HG03103 (cell line): ENCODE results near the gene IL10RB.
"Not testable (repeated sequence)": the region's sequence is repeated elsewhere in the genome, so short reads cannot be mapped to it uniquely, and the experiment has no call there.

Experiments used
- ATAC-seq: cut with Tn5 transposase; IDR thresholded peaks from one replicate; pipeline ENCODE4 v1.9.1; 2021; ENCODE audit warnings: low read depth; ENCODE audit not compliant: unreplicated experiment

Gene IL10RB

DNA sequence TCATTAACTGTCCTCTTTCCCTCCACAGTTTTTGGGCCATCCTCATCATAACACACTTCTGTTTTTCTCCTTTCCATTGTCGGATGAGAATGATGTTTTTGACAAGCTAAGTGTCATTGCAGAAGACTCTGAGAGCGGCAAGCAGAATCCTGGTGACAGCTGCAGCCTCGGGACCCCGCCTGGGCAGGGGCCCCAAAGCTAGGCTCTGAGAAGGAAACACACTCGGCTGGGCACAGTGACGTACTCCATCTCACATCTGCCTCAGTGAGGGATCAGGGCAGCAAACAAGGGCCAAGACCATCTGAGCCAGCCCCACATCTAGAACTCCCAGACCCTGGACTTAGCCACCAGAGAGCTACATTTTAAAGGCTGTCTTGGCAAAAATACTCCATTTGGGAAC, 30.0 kb downstream of the IL10RB start:
- no peak for ATAC-seq

DNA sequence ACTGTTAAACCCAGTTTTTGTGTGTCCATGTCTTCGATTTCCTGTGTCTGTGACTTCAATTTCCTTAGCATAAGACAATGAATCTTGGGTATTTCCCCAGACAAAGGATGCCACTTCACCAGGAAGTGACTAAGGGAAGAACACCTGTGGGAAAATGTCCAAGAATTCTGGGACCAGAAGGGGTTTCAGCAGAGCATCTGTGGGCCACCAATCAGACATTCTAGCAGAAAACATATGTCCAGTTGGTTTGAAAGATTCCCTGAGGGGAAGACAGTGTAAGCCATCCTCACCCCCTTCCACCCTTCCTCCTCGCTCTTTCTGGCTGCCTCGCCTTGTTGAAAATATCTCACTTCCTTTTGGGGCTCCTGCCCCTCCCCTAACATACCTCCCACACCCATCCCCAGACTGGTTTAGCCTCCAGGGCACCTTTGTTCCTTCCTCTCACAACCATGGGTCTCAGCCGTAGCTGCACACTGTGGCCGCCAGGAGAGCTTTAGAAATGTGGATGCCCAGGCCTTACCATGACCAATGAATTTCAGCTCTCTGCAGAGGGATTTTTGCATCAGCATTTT, 33.1 kb downstream of the IL10RB start:
- ATAC-seq: peak; percentile 55

DNA sequence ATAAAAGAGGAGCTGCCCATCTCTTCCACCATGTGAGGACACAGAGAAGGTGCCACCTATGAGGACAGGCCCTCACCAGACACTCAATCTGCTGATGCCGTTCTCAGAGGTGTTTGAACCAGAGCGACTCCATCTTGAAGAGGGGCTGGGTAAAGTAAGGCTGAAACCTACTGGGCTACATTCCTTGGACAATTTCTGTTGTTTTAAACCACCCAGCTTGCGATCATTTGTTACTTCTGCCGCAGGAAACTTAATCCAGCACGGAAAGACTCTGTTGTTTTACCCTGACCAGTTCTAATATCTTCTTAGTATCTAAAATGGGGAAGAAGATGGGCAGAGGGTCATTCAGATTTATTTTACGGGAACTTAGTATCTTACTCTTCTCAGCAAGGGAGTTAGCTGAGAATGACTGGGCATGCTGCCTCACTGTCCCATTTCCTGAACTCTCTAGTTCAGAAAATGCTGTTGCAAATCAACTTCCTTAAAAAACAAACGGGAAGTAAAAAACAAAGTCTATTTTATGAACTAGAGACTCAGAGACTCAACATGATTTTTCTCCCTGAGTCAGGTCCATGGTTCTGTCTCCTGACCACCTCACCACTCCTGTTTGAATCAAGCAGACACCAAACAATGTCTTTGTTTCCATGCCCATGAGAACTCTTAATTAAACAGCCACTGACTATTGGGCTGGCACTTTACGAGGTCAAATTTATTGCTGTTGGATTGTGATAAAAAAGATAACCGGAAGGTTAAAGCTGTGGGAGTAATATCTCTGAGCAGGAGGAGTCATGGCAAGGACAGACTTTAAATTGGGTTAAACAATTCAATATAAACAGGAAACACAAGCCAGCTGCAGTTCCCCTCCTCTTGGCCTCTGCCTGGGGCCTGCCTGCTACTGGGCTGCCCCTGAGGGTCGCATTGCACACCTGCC, 34.8 kb downstream of the IL10RB start:
- no peak for ATAC-seq

DNA sequence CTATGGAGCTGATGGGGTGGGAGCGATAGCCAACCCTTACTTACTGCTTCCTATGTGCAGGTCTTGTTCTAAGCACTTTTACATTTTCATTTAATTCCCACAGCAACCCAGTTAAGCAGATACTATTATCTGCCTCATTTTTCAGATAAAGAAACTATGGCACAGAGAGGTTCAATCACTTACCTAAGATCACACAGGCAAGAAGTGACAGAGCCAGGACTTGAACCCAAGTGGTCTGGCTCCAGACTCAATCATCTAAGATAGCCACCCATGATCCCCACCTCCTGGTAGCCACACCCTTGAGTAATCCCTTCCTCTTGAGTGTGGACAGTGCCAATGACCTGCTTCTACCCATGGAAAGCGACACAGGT, 35.5 kb downstream of the IL10RB start:
- no peak for ATAC-seq

DNA sequence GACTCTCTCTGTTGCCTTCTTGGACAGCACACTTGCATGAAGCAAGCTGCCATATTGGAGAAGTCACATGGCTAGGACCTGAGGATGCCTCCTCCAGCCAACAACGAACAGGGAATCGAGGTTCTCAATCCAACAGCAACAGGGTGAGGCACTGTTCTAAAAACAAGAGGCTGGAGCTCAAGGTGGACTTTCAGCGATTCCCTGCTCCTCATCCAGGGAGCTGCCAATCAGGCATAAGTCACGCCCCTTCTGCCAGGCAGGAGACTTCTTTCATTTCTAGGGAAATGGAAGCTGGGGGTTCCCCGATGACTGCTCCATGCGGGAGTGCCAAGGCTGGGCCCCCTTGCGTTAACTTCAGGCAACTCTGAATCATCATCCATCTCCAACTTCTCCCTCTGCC, 35.9 kb downstream of the IL10RB start:
- no peak for ATAC-seq

DNA sequence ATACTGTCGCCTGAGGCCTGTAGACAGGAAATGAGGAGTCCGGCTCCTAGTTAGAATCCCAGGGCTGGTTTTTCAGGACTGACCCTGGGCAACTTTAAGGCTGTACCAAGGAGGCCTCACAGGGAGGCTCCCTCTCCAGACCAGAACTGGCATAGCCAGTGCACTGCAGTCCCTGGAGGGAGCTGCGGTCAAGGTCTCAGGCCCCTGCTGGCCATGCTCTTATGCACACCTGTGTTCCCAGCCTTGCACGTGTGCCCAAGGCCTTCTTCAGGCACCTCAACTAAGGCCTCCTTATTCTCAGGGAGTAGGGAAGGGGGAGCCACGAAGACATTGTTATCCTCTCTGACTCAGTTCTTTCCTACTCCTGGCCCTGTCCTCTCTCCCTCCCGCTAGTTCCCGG, 36.6 kb downstream of the IL10RB start:
- no peak for ATAC-seq

DNA sequence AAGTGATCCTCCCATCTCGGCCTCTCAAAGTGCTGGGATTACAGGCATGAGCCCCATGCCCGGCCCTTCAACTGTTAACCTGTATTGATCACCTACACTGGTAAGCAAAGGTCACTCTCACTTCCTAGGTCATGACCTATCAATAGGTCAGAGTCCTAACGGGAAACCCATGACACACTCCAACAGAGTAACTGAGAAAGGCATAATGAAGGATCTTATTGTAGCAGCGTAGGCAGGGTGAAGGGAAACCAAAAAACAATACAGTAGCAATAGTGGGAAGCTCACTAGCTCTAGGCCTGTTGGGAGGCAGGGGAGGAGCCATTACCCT, 39.1 kb downstream of the IL10RB start:
- ATAC-seq: no peak

DNA sequence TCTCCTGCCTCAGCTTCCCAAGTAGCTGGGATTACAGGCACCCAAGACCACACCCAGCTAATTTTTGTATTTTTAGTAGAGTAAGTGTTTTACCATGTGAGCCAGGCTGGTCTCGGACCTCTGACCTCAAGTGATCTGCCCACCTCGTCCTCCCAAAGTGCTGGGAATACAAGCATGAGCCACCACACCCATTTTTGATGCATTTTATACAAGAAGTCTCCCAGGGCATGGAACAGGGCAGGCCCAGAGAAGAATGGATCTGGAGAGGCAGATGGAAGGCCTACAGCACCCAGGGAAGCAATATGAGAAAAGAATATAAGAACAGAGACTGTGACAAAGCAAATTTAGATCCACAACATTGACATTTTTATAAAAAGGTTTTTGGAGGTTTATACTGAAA, 39.8 kb downstream of the IL10RB start:
- no peak for ATAC-seq

DNA sequence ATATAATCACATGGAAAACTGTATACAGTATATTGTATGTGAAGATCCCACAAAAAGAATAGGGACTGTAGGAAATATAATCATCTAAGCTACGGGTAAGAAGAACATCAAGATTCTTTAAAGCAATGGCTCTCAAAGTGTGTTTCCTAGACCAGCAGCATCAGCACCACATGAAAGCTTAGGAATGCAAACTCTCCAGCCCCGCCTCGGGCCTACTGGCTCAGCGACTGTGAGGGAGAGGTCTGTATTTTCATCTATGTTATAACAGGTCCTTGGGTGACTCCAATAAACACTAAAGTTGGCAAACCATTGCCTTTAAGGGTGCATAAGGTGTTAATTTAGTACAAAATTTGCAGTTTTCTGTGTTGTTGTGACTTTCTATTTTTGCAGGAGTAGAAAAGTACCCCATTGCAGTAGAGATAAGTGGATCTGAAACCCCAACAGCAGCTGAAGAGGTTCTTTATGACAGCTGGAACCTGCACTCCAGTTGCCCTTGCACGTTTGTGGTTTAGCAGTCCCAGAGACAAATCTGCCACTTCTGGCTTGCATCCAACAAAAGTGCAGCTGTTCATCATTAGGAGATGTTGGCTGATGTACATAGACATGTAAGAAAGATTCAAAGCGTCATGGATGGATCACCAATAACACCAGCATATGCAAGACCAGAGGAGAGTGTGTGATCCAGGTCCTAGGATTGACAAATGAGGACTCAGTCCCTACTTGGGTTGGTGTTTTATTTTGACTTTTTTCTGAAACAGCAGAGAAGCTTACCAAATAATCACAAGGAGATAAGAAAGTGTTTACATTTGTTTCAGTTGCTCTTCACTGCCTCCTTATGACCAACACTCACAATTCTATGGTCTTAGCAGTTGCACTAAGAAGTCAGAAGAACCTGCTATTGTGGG, 42.7 kb downstream of the IL10RB start:
- ATAC-seq: peak; percentile 74

DNA sequence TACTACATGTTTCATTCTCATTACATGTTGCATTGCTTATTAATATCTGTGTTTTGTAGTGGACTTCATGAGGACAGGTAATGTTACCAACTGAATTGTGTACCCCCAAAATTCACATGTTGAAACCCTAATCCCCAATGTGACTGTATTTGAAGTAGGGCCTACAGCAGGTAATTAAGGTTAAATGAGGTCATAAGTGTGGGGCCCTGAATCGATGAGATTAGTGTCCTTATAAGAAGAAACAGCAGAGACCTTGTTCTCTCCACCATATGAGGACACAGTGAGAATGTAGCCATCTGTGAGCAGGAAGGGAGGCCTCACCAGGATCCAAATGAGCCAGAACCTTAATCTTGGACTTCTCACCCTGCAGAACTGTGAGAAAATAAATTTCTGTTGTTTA, 43.6 kb downstream of the IL10RB start:
- ATAC-seq: no peak

DNA sequence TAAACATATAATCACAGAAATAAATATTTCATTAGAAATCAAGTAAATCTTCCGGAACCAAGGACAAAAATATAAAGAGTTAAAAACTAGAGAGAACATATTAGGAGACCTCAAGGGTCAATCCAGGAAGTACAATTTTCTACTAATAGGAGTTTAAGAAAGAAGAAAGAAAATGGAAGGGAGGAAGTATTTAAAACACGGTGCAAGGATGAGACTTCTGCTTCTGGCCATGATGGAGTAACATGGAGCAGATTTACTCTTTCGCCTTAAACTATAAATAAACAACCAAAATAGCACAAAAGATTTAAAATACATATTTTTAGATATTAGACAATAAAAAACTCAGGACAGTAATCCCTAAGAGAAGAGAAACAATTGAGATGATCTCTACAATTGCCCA, 46.0 kb downstream of the IL10RB start:
- no peak for ATAC-seq

DNA sequence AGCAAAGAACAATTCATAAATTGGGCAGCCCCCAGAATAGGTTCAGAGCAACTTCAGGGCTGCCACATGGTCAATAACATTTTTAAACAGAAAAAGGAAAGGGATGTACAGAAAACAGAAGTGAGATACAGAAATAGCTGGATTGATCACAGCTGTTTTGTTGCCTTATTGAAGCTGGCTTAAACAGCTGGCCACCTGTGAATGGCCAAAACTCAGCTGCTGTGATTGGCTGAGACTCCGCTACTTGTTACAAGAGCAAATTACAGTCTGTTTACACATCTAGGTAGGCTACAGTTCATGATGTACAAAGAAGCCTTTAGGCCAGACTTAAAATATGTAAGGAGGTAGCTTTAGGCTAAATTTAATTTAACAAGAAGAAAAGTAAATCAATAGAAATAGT, 47.0 kb downstream of the IL10RB start:
- no peak for ATAC-seq

DNA sequence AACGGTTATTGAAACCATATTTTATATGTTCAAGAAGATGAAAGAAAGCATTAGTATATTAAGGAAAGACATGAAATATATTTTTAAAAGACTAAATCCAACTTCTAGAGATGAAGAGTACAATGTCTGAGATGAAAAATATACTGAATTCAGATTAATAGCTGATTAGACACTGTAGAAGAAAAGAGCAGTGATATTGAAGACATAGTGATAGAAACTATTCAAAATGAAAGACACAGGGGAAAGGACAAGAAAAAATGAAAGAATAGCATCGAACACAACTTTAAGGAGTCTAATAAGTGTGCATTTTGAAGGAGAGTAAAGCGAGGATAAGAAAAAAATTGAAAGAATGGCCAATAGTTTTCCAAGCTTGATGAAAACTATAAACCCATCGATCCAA, 47.4 kb downstream of the IL10RB start:
- no peak for ATAC-seq

DNA sequence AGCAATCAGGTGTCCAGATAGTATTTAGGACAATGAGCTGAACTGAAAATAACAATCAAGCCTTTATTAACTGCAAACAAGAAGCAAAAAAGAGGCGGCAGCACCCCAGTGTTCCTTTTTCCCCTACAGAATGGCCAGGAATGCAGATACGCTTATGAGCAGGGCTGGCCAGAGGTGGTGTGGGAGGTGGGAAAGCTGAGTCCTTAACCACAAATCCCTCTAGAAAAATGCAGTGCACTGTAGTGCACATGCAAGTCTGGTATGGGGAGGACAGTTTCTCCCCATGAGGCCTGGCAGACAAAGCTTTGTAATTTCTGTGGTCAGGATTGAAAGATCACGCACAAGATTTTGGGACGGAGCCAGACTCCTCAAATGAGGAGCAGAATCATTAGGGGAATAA, 47.9 kb downstream of the IL10RB start:
- no peak for ATAC-seq

DNA sequence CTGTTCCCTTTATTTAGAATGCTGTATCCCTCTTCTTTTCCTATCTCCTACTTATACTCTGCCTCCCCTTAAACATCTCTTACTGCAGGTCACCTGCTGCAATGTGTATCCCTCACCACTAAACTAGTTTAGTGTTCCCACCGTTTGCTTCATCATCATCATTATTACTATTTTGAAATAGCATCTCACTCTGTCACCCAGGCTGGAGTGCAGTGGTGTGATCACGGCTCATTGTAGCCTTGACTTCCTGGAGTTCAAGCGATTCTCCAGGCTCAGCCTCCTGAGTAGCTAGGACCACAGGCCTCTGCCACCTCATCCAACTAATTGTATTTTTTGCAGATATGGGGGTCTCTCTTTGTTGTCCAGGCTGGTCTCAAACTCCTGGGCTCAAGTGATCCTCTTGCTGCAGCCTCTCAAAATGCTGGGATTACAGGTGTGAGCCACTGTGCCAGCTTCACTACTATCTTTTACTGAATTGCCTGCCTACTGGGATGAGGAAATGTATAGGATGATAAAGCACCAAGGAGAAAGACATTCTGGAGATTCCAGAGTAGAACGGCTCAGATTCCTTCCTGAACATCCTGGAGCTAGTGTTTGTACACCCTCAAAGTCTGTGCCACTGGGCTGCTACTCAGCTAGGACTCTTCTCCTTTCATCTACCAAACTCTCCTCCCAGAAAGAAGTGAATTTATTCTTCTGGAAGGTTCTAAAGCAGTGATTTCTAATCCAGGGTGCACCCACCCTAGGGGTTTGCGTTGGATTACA, 50.0 kb downstream of the IL10RB start:
- ATAC-seq: no peak

DNA sequence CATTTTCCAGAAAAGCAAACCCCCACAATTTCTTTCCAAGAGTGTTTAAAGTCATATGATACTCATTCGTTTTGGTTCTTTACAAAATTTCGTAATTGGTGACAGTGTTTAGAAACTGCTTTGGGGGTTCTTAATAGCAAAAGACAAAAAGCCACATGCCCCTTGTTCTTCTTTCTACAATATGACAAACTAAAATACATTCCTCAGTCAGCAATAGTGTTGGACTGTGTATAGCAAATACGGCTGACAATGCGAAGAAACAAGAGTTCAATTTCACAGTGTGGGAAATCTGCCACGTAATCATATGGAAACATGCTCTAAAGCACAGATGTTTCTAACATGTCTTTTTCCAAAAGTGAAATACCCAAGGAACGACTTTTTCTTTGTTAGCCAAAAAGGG, 51.0 kb downstream of the IL10RB start:
- ATAC-seq: no peak

DNA sequence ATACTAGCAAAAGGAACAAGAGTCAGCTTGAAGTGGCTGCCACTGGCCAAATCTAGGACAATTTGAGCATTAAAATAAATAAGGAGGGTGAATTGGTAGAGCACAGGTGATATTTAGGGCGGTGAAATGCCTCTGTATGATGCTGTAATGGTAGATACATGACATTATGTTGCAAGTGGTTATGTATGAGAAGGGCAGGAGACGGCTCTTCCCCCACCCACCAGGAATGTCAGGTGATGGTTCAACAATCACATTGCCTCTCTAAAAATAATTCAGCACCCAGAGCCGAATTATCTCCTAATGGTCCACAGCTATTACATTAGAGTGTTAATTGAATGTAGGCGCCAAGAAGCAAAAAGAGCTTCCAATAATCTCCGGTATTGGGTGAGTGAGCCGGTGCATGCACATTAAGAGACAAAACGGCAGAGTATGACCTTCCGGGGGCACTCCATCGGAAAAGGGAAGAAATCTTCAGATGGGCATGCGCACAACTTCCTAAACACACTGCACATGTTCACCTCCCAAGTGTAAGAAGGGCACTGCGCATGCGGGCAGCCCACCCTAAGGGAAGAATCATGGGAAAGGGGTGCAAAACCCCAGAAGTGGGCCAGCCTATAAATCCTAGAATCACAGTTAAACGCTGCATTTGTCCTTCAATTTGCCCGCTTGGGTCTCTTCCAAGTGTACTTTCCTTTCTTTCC, 51.8 kb downstream of the IL10RB start:
- ATAC-seq: no peak

DNA sequence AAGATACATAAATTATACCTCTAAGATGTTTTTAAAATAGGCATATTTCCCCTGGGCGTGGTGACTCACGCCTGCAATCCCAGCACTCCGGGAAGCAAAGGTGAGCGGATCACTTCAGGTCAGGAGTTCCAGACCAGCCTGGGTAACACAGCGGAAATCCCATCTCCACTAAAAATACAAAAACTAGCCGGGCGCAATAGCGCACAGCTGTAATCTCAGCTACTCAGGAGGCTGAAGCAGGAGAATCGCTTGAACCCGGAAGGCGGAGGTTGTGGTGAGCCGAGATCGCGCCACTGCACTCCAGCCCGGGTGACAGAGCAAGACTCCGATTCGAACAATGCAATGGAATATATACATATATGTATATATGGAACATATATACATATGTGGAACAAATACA, 54.8 kb downstream of the IL10RB start:
- not testable (repeated sequence) for ATAC-seq

DNA sequence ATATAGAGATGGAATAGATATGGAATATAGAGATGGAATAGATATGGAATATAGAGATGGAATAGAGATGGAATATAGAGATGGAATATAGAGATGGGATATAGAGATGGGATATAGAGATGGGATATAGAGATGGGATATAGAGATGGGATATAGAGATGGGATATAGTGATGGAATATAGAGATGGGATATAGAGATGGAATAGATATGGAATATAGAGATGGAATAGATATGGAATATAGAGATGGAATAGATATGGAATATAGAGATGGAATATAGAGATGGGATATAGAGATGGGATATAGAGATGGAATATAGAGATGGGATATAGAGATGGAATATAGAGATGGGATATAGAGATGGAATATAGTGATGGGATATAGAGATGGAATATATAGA, 57.4 kb downstream of the IL10RB start:
- ATAC-seq: not testable (repeated sequence)
